HepG2 (cell line): ENCODE results near the gene ZSWIM5. TPM values are rescaled to one million over a fixed set of nuclear protein-coding genes. Genes with fewer than 3 reads are reported as not detected.

Experiments used
- ATAC-seq: fragments of 200-7000 bp; cut with Tn5 transposase; 3 replicates; pipeline ENCODE4 v1.9.1; 2020; ENCODE audit warnings: mild to moderate bottlenecking, moderate library complexity
- BruUV-seq: library from RNA; stranded (reverse); fragments of 400-500 nt; replicated peaks from 2 replicates; lab custom pipeline; 2021; lab: Mats Ljungman, UMichigan
- CTCF ChIA-PET: fragments of 300-600 bp; formaldehyde crosslinking; extraction: SDS; loops from one replicate; lab custom pipeline; 2021; ENCODE audit warnings: low total read pairs, inconsistent platforms, low intra/inter-chr PET ratio; lab: Yijun Ruan, JAX
- POLR2A ChIA-PET: fragments of 350-600 bp; sonication (Branson Sonifier 250); formaldehyde crosslinking; loops from one replicate; lab custom pipeline; 2020; ENCODE audit warnings: antibody characterized with exemption, inconsistent platforms; lab: Yijun Ruan, JAX
- DNase-seq: peaks from one replicate; pipeline ENCODE4 v3.0.0-alpha.2; 2015; ENCODE audit warnings: low spot score
- FAIRE-seq: peaks from 3 replicates; lab custom pipeline; 2011; peaks lifted over from hg19 to GRCh38; lab: Jason Lieb, UNC
- H2AFZ ChIP-seq: one replicate; pipeline ENCODE4 v1.6.1; 2011; ENCODE audit warnings: low read length, inconsistent platforms
- H3K27ac ChIP-seq: fragments of 300-600 bp; 3 replicates; pipeline ENCODE4 v1.8.0; 2011; ENCODE audit warnings: mixed run types, mild to moderate bottlenecking, mixed read lengths, low read length, inconsistent platforms; ENCODE audit not compliant: insufficient read depth; ENCODE audit errors: extremely low read length
- H3K27me3 ChIP-seq, 2 experiments: fragments of 200-600 bp in 1 of 2; 2 replicates in 1 of 2; 3 replicates in 1 of 2; pipeline versions ENCODE4 v1.6.0 to v1.8.0; 2011; ENCODE audit warnings: low read length in 2 of 2, mild to moderate bottlenecking in 2 of 2, moderate library complexity in 2 of 2, inconsistent platforms in 1 of 2; ENCODE audit not compliant: insufficient read depth in 2 of 2, control insufficient read depth in 1 of 2
- H3K36me3 ChIP-seq, 2 experiments: fragments of 200-600 bp in 1 of 2; replicated peaks in 1 of 2; 2 replicates in 1 of 2; 3 replicates in 1 of 2; pipeline versions ENCODE4 v1.5.1 to v1.8.0; 2011; ENCODE audit warnings: low read length in 2 of 2, inconsistent platforms in 1 of 2; ENCODE audit not compliant: insufficient read depth in 2 of 2, control insufficient read depth in 1 of 2
- H3K4me1 ChIP-seq: 2 replicates; pipeline ENCODE4 v1.5.1; 2012; ENCODE audit warnings: low read length, inconsistent platforms; ENCODE audit not compliant: insufficient read depth
- H3K4me2 ChIP-seq: 2 replicates; pipeline ENCODE4 v1.6.0; 2011; ENCODE audit warnings: low read depth, low read length, inconsistent platforms
- H3K4me3 ChIP-seq, 3 experiments: fragments of 200-600 bp in 1 of 3; sonication (generic), shearing (Covaris generic) in 1 of 3; replicated peaks in 1 of 3; 2 replicates each; pipeline ENCODE4 v1.5.1; 2011 to 2016; ENCODE audit warnings: low read length in 3 of 3, inconsistent platforms in 2 of 3, low read depth in 2 of 3, mild to moderate bottlenecking in 2 of 3, control low read depth in 1 of 3, mixed read lengths in 1 of 3; ENCODE audit not compliant: insufficient read depth in 1 of 3
- H3K79me2 ChIP-seq: one replicate; pipeline ENCODE4 v1.6.1; 2011; ENCODE audit warnings: low read length, inconsistent platforms; ENCODE audit not compliant: insufficient read depth
- H3K9ac ChIP-seq: 2 replicates; pipeline ENCODE4 v1.6.0; 2011; ENCODE audit warnings: mild to moderate bottlenecking, low read depth, low read length, inconsistent platforms; ENCODE audit not compliant: insufficient read depth
- H3K9me3 ChIP-seq: 2 replicates; pipeline ENCODE4 v1.5.1; 2012; ENCODE audit warnings: mild to moderate bottlenecking, low read length
- H4K20me1 ChIP-seq: 2 replicates; pipeline ENCODE4 v1.6.0; 2011; ENCODE audit warnings: inconsistent platforms, mild to moderate bottlenecking, low read length, moderate library complexity; ENCODE audit not compliant: insufficient read depth
- HNRNPK ChIP-seq: fragments of 200-400 bp; formaldehyde crosslinking; IDR thresholded peaks from 2 replicates; pipeline ENCODE4 v1.6.1; 2018; ENCODE audit warnings: low read length, low read depth, moderate library complexity, mild to moderate bottlenecking; ENCODE audit not compliant: poor library complexity, severe bottlenecking
- MXI1 ChIP-seq: IDR thresholded peaks from 3 replicates; pipeline ENCODE4 v1.6.1; 2012; ENCODE audit warnings: low read depth, low read length, inconsistent platforms, borderline replicate concordance
- SAP130 ChIP-seq: IDR thresholded peaks from 2 replicates; pipeline ENCODE4 v1.6.1; 2016; ENCODE audit warnings: low read depth
- TEAD2 ChIP-seq: sonication (generic); formaldehyde crosslinking; IDR thresholded peaks from 2 replicates; pipeline ENCODE4 v1.9.0; 2021; ENCODE audit warnings: missing genetic modification reagents
- TOPORS ChIP-seq: sonication (generic); formaldehyde crosslinking; IDR thresholded peaks from 2 replicates; pipeline ENCODE4 v1.8.0; 2023; ENCODE audit warnings: mild to moderate bottlenecking, missing genetic modification reagents
- ZKSCAN1 ChIP-seq: fragments of 150-350 bp; IDR thresholded peaks from 2 replicates; pipeline ENCODE4 v1.6.1; 2014; ENCODE audit warnings: low read length
- ZNF225 ChIP-seq: sonication (generic); formaldehyde crosslinking; IDR thresholded peaks from 2 replicates; pipeline ENCODE4 v1.4.0; 2020; ENCODE audit warnings: mild to moderate bottlenecking, missing genetic modification reagents
- ZNF83 ChIP-seq: sonication (generic); formaldehyde crosslinking; IDR thresholded peaks from 2 replicates; pipeline ENCODE4 v1.4.0; 2020; ENCODE audit warnings: missing genetic modification reagents, mild to moderate bottlenecking, borderline replicate concordance
- WGBS: methylation state at CpG from one replicate; pipeline ENCODE4 v1.1.6; 2017; ENCODE audit warnings: low lambda C conversion rate; 5-methylcytosine and 5-hydroxymethylcytosine counted together
- in situ Hi-C: cut with HindIII; loops from 2 replicates; pipeline ENCODE4 v1.10.0; 2017; ENCODE audit warnings: low pct_unique_long_range_greater_than_20kb; ENCODE audit not compliant: extremely low pct_ligation_motif_present
- intact Hi-C: fragments of 100-400 bp; cut with micrococcal nuclease; formaldehyde crosslinking; loops from one replicate; pipeline ENCODE4 v1.10.0; 2022; ENCODE audit not compliant: unreplicated experiment
- polyA plus RNA-seq, 8 experiments: library from polyadenylated mRNA; depleted of rRNA in 3 of 8; stranded (reverse) in 7 of 8; unstranded in 1 of 8; fragments of >200 nt; fragmentation: Illumina TruSeq in 4 of 8; extraction: Trizol in 4 of 8; gene quantifications; 2 replicates each; pipeline versions ENCODE4 v1.2.1 to v1.2.3, GENCODE V29; 2011 to 2016; ENCODE audit warnings: low read depth in 4 of 8, missing spikeins in 1 of 8, mixed read lengths in 1 of 8; ENCODE audit not compliant: insufficient read depth in 1 of 8
- total RNA-seq, 5 experiments: library from RNA; depleted of rRNA; stranded (reverse); fragments of >200 nt; fragmentation: Illumina TruSeq; extraction: Trizol; gene quantifications; 2 replicates each; pipeline ENCODE4 v1.2.3, GENCODE V29; 2016; ENCODE audit warnings: low read depth in 1 of 5
- TF ChIP-seq, protein P1 (sequence below), 2 experiments: fragments of 450-650 bp in 1 of 2; sonication (generic) in 1 of 2; formaldehyde crosslinking; IDR thresholded peaks; 2 replicates each; pipeline versions ENCODE4 v1.5.0 to v1.8.0; 2020 to 2022; ENCODE audit warnings: mild to moderate bottlenecking in 1 of 2, missing genetic modification reagents in 1 of 2
- TF ChIP-seq, protein P2 (sequence below): sonication (generic); formaldehyde crosslinking; IDR thresholded peaks from 2 replicates; pipeline ENCODE4 v1.4.0; 2020; ENCODE audit warnings: missing genetic modification reagents, borderline replicate concordance
- TF ChIP-seq, protein P3 (sequence below): sonication (generic); formaldehyde crosslinking; IDR thresholded peaks from 2 replicates; pipeline ENCODE4 v1.4.0; 2020; ENCODE audit warnings: mild to moderate bottlenecking, missing genetic modification reagents
- TF ChIP-seq, protein P4 (sequence below): sonication (generic); formaldehyde crosslinking; IDR thresholded peaks from 2 replicates; pipeline ENCODE4 v1.8.0; 2022; ENCODE audit warnings: low read depth, missing genetic modification reagents
- TF ChIP-seq, protein P5 (sequence below): sonication (generic); formaldehyde crosslinking; IDR thresholded peaks from 2 replicates; pipeline ENCODE4 v1.5.0; 2020; ENCODE audit warnings: mild to moderate bottlenecking, missing genetic modification reagents, moderate library complexity

Gene ZSWIM5
- total and polyA plus RNA-seq, 2 of the 13 experiments (the other 11 are each of a cell fraction or from before 2014, with no cell fraction given) = 11.0 to 20.6 TPM

DNA sequence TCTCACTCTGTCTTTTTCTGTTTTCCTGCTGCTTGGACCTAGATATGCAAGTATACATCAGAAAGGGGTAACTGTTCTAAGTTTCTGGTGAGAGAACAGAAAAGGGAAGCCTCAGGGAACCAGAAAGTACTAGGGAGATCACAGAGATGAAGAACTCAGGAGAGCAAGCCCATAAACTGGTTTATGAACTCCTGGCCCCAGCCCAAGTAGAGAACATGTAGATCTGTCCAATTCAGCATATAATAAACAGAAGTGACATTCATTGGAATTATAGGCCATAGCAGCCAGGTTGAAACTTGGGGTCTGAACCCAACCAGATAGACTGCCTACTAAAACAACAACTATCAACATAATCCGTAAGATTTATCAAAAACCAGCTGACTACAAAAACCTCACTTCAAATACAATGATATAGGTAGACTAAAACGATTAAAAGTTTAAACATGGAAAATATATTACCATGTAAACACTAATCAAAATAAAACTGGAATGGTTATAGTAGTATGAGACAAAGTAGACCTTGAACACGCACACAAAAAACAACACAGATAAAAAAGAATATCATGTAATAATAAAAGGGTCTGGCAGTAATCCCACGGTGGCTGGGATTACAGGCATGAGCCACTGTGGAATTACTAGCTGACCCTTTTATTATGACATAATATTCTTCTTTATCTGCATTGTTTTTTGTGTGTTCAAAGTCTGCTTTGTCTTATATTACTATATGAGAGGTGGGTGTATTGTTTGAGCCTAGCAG lies 65.0 kb downstream of the ZSWIM5 start:
- DNase-seq (no peak), FAIRE-seq (no peak), ATAC-seq (no peak)
- no TSS peak for BruUV-seq
- Histone ChIP-seq H2AFZ (no peak overlapping the region), H3K27me3 (no peaks in the 10 kb centered on the region), H4K20me1 (no peaks in the 10 kb centered on the region), H3K27ac (no peak overlapping the region), H3K4me3 (no peak overlapping the region), H3K4me2 (no peak overlapping the region), H3K79me2 (peaks cover 19% of the 10 kb centered on the region), H3K9me3 (no peaks in the 10 kb centered on the region), H3K9ac (no peak overlapping the region), H3K36me3 (no peaks in the 10 kb centered on the region), H3K4me1 (peaks cover 49% of the 10 kb centered on the region)
- 94% methylated on average over 4 of the region's 4 CpGs for WGBS
- ChIA-PET CTCF (no interaction called here), POLR2A (no interaction called here)
- intact Hi-C loops (no loop called here), in situ Hi-C loops (no loop called here)
- no peak for TF ChIP-seq ZKSCAN1
- TF ChIP-seq, protein P1, sequence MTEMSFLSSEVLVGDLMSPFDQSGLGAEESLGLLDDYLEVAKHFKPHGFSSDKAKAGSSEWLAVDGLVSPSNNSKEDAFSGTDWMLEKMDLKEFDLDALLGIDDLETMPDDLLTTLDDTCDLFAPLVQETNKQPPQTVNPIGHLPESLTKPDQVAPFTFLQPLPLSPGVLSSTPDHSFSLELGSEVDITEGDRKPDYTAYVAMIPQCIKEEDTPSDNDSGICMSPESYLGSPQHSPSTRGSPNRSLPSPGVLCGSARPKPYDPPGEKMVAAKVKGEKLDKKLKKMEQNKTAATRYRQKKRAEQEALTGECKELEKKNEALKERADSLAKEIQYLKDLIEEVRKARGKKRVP (CRISPR knock-in tag; IDR thresholded peaks at IDR 0.05) = no peak
- TF ChIP-seq ZNF225 (CRISPR knock-in tag) = no peak
- no peak for TF ChIP-seq TOPORS (CRISPR knock-in tag)
- TF ChIP-seq, protein P2, sequence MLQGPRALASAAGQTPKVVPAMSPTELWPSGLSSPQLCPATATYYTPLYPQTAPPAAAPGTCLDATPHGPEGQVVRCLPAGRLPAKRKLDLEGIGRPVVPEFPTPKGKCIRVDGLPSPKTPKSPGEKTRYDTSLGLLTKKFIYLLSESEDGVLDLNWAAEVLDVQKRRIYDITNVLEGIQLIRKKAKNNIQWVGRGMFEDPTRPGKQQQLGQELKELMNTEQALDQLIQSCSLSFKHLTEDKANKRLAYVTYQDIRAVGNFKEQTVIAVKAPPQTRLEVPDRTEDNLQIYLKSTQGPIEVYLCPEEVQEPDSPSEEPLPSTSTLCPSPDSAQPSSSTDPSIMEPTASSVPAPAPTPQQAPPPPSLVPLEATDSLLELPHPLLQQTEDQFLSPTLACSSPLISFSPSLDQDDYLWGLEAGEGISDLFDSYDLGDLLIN (CRISPR knock-in tag) = no peak
- TF ChIP-seq, protein P3, sequence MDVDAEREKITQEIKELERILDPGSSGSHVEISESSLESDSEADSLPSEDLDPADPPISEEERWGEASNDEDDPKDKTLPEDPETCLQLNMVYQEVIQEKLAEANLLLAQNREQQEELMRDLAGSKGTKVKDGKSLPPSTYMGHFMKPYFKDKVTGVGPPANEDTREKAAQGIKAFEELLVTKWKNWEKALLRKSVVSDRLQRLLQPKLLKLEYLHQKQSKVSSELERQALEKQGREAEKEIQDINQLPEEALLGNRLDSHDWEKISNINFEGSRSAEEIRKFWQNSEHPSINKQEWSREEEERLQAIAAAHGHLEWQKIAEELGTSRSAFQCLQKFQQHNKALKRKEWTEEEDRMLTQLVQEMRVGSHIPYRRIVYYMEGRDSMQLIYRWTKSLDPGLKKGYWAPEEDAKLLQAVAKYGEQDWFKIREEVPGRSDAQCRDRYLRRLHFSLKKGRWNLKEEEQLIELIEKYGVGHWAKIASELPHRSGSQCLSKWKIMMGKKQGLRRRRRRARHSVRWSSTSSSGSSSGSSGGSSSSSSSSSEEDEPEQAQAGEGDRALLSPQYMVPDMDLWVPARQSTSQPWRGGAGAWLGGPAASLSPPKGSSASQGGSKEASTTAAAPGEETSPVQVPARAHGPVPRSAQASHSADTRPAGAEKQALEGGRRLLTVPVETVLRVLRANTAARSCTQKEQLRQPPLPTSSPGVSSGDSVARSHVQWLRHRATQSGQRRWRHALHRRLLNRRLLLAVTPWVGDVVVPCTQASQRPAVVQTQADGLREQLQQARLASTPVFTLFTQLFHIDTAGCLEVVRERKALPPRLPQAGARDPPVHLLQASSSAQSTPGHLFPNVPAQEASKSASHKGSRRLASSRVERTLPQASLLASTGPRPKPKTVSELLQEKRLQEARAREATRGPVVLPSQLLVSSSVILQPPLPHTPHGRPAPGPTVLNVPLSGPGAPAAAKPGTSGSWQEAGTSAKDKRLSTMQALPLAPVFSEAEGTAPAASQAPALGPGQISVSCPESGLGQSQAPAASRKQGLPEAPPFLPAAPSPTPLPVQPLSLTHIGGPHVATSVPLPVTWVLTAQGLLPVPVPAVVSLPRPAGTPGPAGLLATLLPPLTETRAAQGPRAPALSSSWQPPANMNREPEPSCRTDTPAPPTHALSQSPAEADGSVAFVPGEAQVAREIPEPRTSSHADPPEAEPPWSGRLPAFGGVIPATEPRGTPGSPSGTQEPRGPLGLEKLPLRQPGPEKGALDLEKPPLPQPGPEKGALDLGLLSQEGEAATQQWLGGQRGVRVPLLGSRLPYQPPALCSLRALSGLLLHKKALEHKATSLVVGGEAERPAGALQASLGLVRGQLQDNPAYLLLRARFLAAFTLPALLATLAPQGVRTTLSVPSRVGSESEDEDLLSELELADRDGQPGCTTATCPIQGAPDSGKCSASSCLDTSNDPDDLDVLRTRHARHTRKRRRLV (CRISPR knock-in tag) = no peak
- no peak for TF ChIP-seq HNRNPK
- no peak for TF ChIP-seq MXI1
- no peak for TF ChIP-seq SAP130 (CRISPR knock-in tag)
- no peak for TF ChIP-seq ZNF83 (CRISPR knock-in tag)
- TF ChIP-seq, protein P4, sequence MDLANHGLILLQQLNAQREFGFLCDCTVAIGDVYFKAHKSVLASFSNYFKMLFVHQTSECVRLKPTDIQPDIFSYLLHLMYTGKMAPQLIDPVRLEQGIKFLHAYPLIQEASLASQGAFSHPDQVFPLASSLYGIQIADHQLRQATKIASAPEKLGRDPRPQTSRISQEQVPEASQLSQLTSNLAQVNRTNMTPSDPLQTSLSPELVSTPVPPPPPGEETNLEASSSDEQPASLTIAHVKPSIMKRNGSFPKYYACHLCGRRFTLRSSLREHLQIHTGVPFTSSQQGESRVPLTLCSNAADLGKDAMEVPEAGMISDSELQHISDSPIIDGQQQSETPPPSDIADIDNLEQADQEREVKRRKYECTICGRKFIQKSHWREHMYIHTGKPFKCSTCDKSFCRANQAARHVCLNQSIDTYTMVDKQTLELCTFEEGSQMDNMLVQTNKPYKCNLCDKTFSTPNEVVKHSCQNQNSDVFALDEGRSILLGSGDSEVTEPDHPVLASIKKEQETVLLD (CRISPR knock-in tag) = no peak
- TF ChIP-seq, protein P5, sequence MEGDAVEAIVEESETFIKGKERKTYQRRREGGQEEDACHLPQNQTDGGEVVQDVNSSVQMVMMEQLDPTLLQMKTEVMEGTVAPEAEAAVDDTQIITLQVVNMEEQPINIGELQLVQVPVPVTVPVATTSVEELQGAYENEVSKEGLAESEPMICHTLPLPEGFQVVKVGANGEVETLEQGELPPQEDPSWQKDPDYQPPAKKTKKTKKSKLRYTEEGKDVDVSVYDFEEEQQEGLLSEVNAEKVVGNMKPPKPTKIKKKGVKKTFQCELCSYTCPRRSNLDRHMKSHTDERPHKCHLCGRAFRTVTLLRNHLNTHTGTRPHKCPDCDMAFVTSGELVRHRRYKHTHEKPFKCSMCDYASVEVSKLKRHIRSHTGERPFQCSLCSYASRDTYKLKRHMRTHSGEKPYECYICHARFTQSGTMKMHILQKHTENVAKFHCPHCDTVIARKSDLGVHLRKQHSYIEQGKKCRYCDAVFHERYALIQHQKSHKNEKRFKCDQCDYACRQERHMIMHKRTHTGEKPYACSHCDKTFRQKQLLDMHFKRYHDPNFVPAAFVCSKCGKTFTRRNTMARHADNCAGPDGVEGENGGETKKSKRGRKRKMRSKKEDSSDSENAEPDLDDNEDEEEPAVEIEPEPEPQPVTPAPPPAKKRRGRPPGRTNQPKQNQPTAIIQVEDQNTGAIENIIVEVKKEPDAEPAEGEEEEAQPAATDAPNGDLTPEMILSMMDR (CRISPR knock-in tag) = no peak
- no peak for TF ChIP-seq TEAD2 (CRISPR knock-in tag)
